NCI-H510A treated with DMSO at 0.1 percent for 48 hours (cell line): ENCODE results near the gene SCAF4.

Experiments used
- DNase-seq: peaks from one replicate; lab custom pipeline; 2025; lab: John Stamatoyannopoulos, UW

The SCAF4 gene

GRCh38 chr21:31713973-31714740 lies 17.8 kb downstream of the SCAF4 start:
- DNase-seq = no peak

GRCh38 chr21:31713115-31713514 lies 18.8 kb downstream of the SCAF4 start:
- DNase-seq = no peak

DNA sequence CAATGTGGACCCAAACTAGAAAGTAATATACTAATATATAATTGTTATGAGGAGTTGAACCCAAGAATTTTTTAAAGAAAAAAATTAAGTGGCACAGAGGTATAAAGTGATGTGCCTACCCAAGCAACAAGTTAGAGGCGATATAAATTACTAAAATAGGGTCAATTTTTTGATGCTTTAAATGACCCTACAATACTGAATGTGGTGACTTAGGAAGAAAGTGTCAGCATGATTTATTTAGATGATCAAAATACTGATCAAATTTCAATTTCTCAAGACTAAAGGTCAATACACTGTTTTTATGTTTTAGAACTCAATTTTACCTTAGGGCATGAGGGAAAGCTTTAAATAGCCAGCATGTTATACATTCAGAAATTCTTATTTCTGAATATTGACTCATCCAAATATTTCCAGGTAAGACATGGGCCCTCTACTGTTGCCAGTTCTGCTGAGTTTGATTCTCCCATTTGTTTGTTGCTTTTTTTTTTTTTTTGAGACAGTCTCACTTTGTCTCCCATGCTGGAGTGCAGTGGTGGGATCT lies 20.1 kb downstream of the SCAF4 start:
- no peak for DNase-seq

DNA sequence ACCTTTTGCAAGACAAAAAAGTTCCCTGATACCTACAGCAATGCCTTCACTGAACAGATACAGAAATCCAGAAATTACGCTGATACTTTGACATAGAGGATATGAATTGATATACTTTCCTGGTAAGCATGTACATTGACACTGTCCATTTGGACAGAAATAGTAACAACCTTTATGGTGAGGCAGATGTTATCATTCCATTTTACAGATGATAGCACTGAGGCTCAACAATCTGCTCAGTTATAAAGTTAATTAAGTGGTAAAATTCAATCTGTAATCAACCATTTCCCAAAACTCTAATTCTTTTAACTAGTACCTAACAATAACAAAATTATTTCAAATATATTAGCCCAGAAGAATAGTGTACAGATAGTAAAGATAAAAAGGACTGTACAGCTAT lies 20.6 kb downstream of the SCAF4 start:
- no peak for DNase-seq

- no peak for DNase-seq
Observed at GRCh38 chr21:31710586-31710985, 21.3 kb downstream of the SCAF4 start.

GRCh38 chr21:31708541-31708940 lies 23.4 kb downstream of the SCAF4 start:
- DNase-seq = no peak

DNA sequence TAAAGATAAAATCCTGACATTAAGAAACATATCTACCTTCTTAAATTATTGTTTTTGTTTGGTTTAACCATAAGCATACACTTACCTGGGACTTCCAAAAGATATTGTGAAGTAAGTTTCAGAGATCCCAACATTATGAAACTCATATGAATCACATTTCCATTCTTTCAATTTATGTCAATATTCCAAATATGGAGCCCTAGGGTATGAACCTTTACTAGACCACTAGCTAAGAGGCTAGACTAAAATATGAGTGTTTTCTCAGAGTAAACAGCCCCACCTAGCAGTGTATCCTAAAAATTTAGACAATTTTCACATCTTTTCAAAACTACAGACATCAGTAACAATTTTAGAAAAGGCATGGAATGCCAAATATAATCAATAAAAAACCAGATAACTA lies 24.4 kb downstream of the SCAF4 start:
- no peak for DNase-seq

DNA sequence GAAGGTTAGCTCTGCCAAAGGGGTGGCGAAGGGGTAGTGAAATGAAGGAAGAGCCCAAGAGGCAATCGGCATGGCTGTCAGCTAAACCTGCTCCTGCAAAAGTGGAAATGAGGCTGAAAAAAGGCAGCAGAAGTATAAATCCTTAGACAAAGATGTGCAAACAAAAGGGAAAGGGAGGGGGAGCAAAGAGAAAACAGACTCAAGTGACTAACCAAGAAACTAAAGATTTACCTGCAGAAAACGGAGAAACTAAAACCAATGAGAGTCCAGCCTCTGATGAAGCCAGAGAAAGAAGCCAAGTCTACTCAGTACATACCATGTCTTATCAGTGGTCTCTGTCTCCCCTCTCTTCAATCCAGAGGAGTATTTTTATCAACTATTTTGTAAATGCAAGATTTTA lies 25.4 kb downstream of the SCAF4 start:
- DNase-seq = no peak

DNA sequence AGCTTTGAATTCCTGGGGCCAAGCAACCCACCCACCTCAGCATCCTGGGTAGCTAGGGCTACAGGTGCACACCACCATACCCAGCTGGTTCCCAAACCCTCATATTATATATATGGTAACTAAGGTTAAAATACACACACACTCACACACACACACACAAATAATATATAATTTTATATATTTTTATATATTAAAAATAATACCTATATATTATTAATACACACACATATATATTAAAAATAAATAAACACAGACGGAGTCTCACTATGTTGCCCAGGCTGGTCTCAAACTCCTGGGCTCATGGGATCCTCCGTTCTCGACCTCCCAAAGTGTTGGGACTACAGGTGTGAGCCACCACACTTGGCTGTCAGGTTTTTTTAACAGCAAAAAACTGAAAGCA lies 31.9 kb downstream of the SCAF4 start:
- no peak for DNase-seq

GRCh38 chr21:31698461-31698860 lies 33.5 kb downstream of the SCAF4 start:
- no peak for DNase-seq

DNA sequence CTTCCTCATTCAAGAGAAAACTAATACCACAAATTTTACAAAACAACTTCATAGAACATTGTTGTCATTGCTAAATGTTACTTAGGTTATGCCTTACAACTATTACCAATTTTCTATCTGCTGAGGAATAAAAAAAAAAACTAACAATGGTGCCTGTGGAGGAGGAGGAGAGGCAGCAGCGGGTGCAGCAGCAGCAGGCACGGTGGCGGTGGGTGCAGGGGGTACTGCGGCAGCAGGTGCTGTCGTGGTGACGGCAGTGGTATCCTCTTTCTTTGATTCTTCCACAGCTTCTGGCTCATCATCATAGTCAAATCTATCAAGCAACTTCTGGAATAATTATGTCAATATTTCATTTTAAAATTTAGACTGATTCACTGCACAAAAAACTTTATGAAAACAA lies 35.5 kb downstream of the SCAF4 start:
- no peak for DNase-seq

GRCh38 chr21:31693222-31693621 lies 38.7 kb downstream of the SCAF4 start:
- DNase-seq = no peak

- DNase-seq = no peak
Observed at GRCh38 chr21:31688603-31689368, 43.1 kb downstream of the SCAF4 start.

- DNase-seq = no peak
Observed at GRCh38 chr21:31687108-31687507, 44.8 kb downstream of the SCAF4 start.

GRCh38 chr21:31686272-31686915 lies 45.5 kb downstream of the SCAF4 start:
- DNase-seq = no peak

GRCh38 chr21:31684918-31685317 lies 47.0 kb downstream of the SCAF4 start:
- no peak for DNase-seq

- DNase-seq = no peak
Observed at GRCh38 chr21:31683029-31683428, 48.9 kb downstream of the SCAF4 start.

GRCh38 chr21:31682620-31683019 lies 49.3 kb downstream of the SCAF4 start:
- DNase-seq = no peak

- DNase-seq = no peak
Observed at GRCh38 chr21:31678478-31678877, 53.4 kb downstream of the SCAF4 start.

GRCh38 chr21:31677047-31677446 lies 54.9 kb downstream of the SCAF4 start:
- DNase-seq = no peak

DNA sequence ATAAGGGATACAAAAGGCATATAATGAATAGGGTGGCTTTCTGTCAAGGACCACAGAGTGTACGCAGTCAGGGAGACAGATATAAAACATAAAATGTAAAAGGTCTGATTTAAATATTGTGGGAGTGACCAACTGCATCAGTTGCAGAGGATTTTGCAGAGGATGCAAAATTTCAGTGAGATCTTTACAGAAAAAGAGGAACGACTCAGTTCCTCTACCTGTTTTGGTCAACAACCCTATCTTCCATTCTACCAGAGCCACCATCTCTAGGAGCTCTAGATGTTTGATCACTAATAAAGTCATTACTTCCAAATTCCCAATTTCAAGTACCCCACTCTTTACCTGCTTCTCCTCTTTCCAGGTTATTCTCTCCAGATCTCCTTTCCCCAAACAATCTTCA lies 56.0 kb downstream of the SCAF4 start:
- no peak for DNase-seq

- no peak for DNase-seq
Observed at GRCh38 chr21:31675318-31675717, 56.6 kb downstream of the SCAF4 start.
